Rectal smooth muscle tissue (tissue), 1 donor: ENCODE data around the gene SORCS2.
A peak's percentile ranks its signal among the peaks of the same experiment; 100 is the strongest.

ENCODE experiments used
- H3K27ac ChIP-seq: one replicate; pipeline ENCODE4 v1.7.0; 2013; ENCODE audit warnings: low read depth, low read length, inconsistent platforms
- H3K27me3 ChIP-seq: one replicate; pipeline ENCODE4 v1.7.0; 2013; ENCODE audit warnings: low read length; ENCODE audit not compliant: control insufficient read depth, insufficient read depth
- H3K36me3 ChIP-seq: one replicate; pipeline ENCODE4 v1.7.0; 2013; ENCODE audit warnings: low read length; ENCODE audit not compliant: control insufficient read depth, insufficient read depth
- H3K4me1 ChIP-seq: one replicate; pipeline ENCODE4 v1.7.0; 2013; ENCODE audit warnings: low read length; ENCODE audit not compliant: control insufficient read depth, insufficient read depth
- H3K4me3 ChIP-seq: one replicate; pipeline ENCODE4 v1.7.0; 2013; ENCODE audit warnings: low read length
- H3K9ac ChIP-seq: one replicate; pipeline ENCODE4 v1.7.0; 2013; ENCODE audit warnings: low read length

The SORCS2 gene

GRCh38 chr4:7739077-7739917, 547.0 kb downstream of the SORCS2 start:
- Histone ChIP-seq H3K27ac (no peak overlapping the region), H3K9ac (no peak overlapping the region), H3K27me3 (no peaks in the 10 kb centered on the region), H3K4me1 (peaks cover 14% of the 10 kb centered on the region), H3K36me3 (no peaks in the 10 kb centered on the region), H3K4me3 (no peak overlapping the region)

GRCh38 chr4:7739918-7740865, 547.9 kb downstream of the SORCS2 start:
- Histone ChIP-seq H3K27me3 (no peaks in the 10 kb centered on the region), H3K4me3 (no peak overlapping the region), H3K9ac (no peak overlapping the region), H3K4me1 (peaks cover 15% of the 10 kb centered on the region), H3K36me3 (no peaks in the 10 kb centered on the region), H3K27ac (no peak overlapping the region)

GRCh38 chr4:7740866-7741525, 548.7 kb downstream of the SORCS2 start:
- H3K27me3 ChIP-seq, result no peaks in the 10 kb centered on the region
- H3K9ac ChIP-seq, result no peak overlapping the region
- H3K4me3 ChIP-seq, result no peak overlapping the region
- H3K27ac ChIP-seq, result no peak overlapping the region
- peaks cover 15% of the 10 kb centered on the region for H3K4me1 ChIP-seq
- no peaks in the 10 kb centered on the region for H3K36me3 ChIP-seq

GRCh38 chr4:7741946-7742806, 549.8 kb downstream of the SORCS2 start:
- Histone ChIP-seq H3K9ac (no peak overlapping the region), H3K4me1 (peaks cover 15% of the 10 kb centered on the region), H3K36me3 (no peaks in the 10 kb centered on the region), H3K4me3 (no peak overlapping the region), H3K27me3 (no peaks in the 10 kb centered on the region), H3K27ac (no peak overlapping the region)

GRCh38 chr4:7742807-7743280, 550.5 kb downstream of the SORCS2 start:
- Histone ChIP-seq H3K4me1 (peaks cover 15% of the 10 kb centered on the region), H3K27me3 (no peaks in the 10 kb centered on the region), H3K4me3 (no peak overlapping the region), H3K9ac (no peak overlapping the region), H3K36me3 (no peaks in the 10 kb centered on the region), H3K27ac (no peak overlapping the region)

GRCh38 chr4:7744142-7744804, 551.9 kb downstream of the SORCS2 start:
- no peaks in the 10 kb centered on the region for H3K36me3 ChIP-seq
- H3K4me1 ChIP-seq, result peaks cover 15% of the 10 kb centered on the region
- H3K27ac ChIP-seq, result peak overlapping the region; percentile 51
- H3K27me3 ChIP-seq, result no peaks in the 10 kb centered on the region
- H3K9ac ChIP-seq, result no peak overlapping the region
- no peak overlapping the region for H3K4me3 ChIP-seq

GRCh38 chr4:7745301-7745885, 553.1 kb downstream of the SORCS2 start:
- Histone ChIP-seq H3K4me1 (peaks cover 15% of the 10 kb centered on the region), H3K9ac (no peak overlapping the region), H3K4me3 (no peak overlapping the region), H3K36me3 (no peaks in the 10 kb centered on the region), H3K27ac (no peak overlapping the region), H3K27me3 (no peaks in the 10 kb centered on the region)

GRCh38 chr4:7746351-7747061, 554.2 kb downstream of the SORCS2 start:
- Histone ChIP-seq H3K9ac (no peak overlapping the region), H3K4me1 (peaks cover 15% of the 10 kb centered on the region), H3K27ac (no peak overlapping the region), H3K27me3 (no peaks in the 10 kb centered on the region), H3K36me3 (no peaks in the 10 kb centered on the region), H3K4me3 (no peak overlapping the region)

GRCh38 chr4:7747062-7747385, 554.7 kb downstream of the SORCS2 start:
- Histone ChIP-seq H3K27me3 (no peaks in the 10 kb centered on the region), H3K27ac (no peak overlapping the region), H3K9ac (no peak overlapping the region), H3K4me1 (peaks cover 15% of the 10 kb centered on the region), H3K4me3 (no peak overlapping the region), H3K36me3 (no peaks in the 10 kb centered on the region)

GRCh38 chr4:7747566-7747965, 555.2 kb downstream of the SORCS2 start:
- H3K9ac ChIP-seq, result no peak overlapping the region
- H3K27me3 ChIP-seq, result no peaks in the 10 kb centered on the region
- no peaks in the 10 kb centered on the region for H3K36me3 ChIP-seq
- peaks cover 15% of the 10 kb centered on the region for H3K4me1 ChIP-seq
- H3K4me3 ChIP-seq, result no peak overlapping the region
- no peak overlapping the region for H3K27ac ChIP-seq
